ENCODE measurements around the gene ZNF440.
"Not testable (repeated sequence)": the region's sequence is repeated elsewhere in the genome, so short reads cannot be mapped to it uniquely, and the experiment has no call there.

ZNF440 gene

GRCh38 chr19:11833541-11833940 lies 19.5 kb downstream of the ZNF440 start:
- Histone ChIP-seq H3K27me3 (no peaks in the 10 kb centered on the region), H3K4me1 (no peaks in the 10 kb centered on the region), H3K9me3 (peaks cover 0 to 77% (median 32%) of the 10 kb centered on the region in 3 donors), H3K4me3 (no peak overlapping the region), H3K36me3 (peaks cover 53 to 64% (median 63%) of the 10 kb centered on the region in 3 donors), H3K27ac (no peak overlapping the region)
- DNase-seq, result no peak
- intact Hi-C loops (cut with DNase I; ENCODE audit: low total_unique reads), result no loop called here
- no peak for TF ChIP-seq CTCF (IDR thresholded peaks at IDR 0.05)

DNA sequence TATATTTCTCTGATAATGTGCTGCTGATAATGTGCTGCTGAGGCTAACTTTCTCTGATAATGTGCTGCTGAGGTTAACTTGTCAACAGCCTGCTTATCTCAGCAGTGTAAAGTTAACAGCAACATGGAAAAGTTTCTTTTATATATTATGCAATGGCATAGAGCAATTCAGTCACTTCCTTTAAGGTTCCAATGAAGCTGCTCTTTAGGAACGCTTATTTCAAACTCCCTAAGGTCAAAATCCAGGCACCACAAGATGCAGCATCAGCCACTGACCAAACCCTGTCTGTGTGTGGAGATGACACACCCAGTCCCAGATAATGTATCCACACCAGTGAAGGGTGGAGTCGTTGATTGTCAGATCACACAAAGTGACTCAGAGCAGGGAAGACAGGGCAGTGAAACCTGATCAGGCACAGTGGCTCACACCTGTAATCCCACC lies 21.6 kb downstream of the ZNF440 start:
- H3K27me3 ChIP-seq; intact Hi-C loops (cut with DNase I; ENCODE audit: low total_unique reads); H3K27ac ChIP-seq; H3K4me3 ChIP-seq; H3K4me1 ChIP-seq; DNase-seq: not testable (repeated sequence)
- peaks cover 36 to 44% (median 43%) of the 10 kb centered on the region in 3 donors for H3K36me3 ChIP-seq
- H3K9me3 ChIP-seq, result peaks cover 0 to 57% (median 32%) of the 10 kb centered on the region in 3 donors

- H3K27ac ChIP-seq, result no peak overlapping the region
- no peaks in the 10 kb centered on the region for H3K36me3 ChIP-seq
- H3K27me3 ChIP-seq, result no peaks in the 10 kb centered on the region
- H3K4me3 ChIP-seq, result no peak overlapping the region
- no peak for DNase-seq
- intact Hi-C loops (cut with DNase I; ENCODE audit: low total_unique reads), result no loop called here
- H3K4me1 ChIP-seq, result peaks cover 0 to 6% (median 2%) of the 10 kb centered on the region in 4 donors
- peaks cover 0 to 3% (median 0%) of the 10 kb centered on the region in 3 donors for H3K9me3 ChIP-seq
- TF ChIP-seq CTCF (IDR thresholded peaks at IDR 0.05), result no peak
These were observed 29.6 kb downstream of the ZNF440 start for GRCh38 chr19:11843722-11844121.

DNA sequence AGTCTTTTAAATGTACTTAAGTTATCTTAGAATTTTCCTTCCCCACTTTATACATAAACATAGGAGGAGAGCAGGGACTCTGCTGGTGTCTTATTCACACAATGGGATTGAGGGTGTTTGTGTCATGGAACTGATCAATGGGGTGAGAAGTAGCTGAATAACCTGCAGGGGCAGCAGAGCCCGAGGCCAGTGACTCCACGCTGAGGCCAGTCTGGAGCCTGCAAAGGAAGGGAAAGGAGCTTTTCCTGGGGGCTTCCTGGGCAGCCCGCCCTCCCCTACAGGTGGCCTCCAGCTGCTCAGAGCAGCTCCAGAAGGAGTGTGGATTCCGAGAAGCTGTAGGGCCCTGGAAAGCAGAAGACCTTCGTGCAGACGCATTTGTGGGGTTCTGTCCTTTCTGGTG lies 33.5 kb downstream of the ZNF440 start:
- peaks cover 0 to 23% (median 11%) of the 10 kb centered on the region in 4 donors for H3K4me1 ChIP-seq
- DNase-seq; H3K9me3 ChIP-seq; intact Hi-C loops (cut with DNase I; ENCODE audit: low total_unique reads); H3K36me3 ChIP-seq; H3K27me3 ChIP-seq; H3K4me3 ChIP-seq: not testable (repeated sequence)
- H3K27ac ChIP-seq, result peak overlapping the region in 1 of 2 donors; percentile 76

DNA sequence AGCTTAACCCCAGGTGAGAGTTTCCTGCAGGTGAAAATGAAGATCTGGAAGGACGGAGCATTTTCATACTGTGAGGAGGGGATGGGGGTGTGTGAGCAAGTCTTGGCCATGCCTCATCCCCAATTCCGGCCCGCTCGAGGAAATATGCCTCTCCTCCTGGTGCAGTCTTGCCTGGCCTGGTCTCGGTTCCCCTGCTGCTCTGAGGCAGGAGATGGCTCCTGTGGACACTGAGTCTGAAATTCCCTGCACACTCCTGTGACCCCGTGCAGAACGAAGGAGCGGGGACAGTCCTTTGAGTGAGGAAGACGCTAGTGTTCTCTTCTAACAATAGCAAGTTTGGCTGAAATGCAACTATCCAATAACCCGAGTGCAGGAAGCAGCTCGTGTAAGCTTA lies 34.1 kb downstream of the ZNF440 start:
- DNase-seq, result no peak
- Histone ChIP-seq H3K27me3 (no peaks in the 10 kb centered on the region), H3K9me3 (peaks cover 0 to 7% (median under 1%) of the 10 kb centered on the region in 3 donors), H3K4me3 (peak overlapping the region; percentile 65 to 78), H3K27ac (peak overlapping the region; percentile 74 to 76), H3K36me3 (peaks cover 0 to 5% (median 5%) of the 10 kb centered on the region in 3 donors), H3K4me1 (peaks cover 0 to 23% (median 11%) of the 10 kb centered on the region in 4 donors)
- intact Hi-C loops (cut with DNase I; ENCODE audit: low total_unique reads), result no loop called here
- no peak for TF ChIP-seq CTCF (IDR thresholded peaks at IDR 0.05)

GRCh38 chr19:11848594-11849469 lies 34.8 kb downstream of the ZNF440 start, which contains the start of gene ZNF439:
Gene ZNF439, plus strand, starts transcription at chr19:11848726. Its CDS starts 142 bp downstream, at chr19:11848868.
- Histone ChIP-seq H3K27me3 (no peaks in the 10 kb centered on the region), H3K36me3 (peaks cover 5 to 10% (median 6%) of the 10 kb centered on the region in 3 donors), H3K27ac (peak within 1 kb of the TSS; percentile 74 to 76), H3K9me3 (peaks cover 0 to 13% (median 5%) of the 10 kb centered on the region in 3 donors), H3K4me1 (peaks cover 0 to 23% (median 11%) of the 10 kb centered on the region in 4 donors), H3K4me3 (peak within 1 kb of the TSS; percentile 65 to 78)
- intact Hi-C loops (cut with DNase I; ENCODE audit: low total_unique reads), result no loop called here
- no peak for TF ChIP-seq CTCF (IDR thresholded peaks at IDR 0.05)
- DNase-seq, result peak; percentile 94 to 95

GRCh38 chr19:11850289-11850688 lies 36.2 kb downstream of the ZNF440 start:
- H3K27ac ChIP-seq; H3K4me3 ChIP-seq; H3K27me3 ChIP-seq; DNase-seq; intact Hi-C loops (cut with DNase I; ENCODE audit: low total_unique reads): not testable (repeated sequence)
- peaks cover 0 to 23% (median 11%) of the 10 kb centered on the region in 4 donors for H3K4me1 ChIP-seq
- H3K36me3 ChIP-seq, result peaks cover 10 to 19% (median 13%) of the 10 kb centered on the region in 3 donors
- H3K9me3 ChIP-seq, result peaks cover 0 to 11% (median 5%) of the 10 kb centered on the region in 3 donors

Measured in tibial artery (tissue), 4 donors.